Right lobe of liver (tissue), 4 donors: ENCODE results near the gene MX2.

Source experiments
- CTCF ChIP-seq, 4 donors: fragments of 200-600 bp in 3 of 4; fragments of 450-650 bp in 1 of 4; IDR thresholded peaks; one replicate each; pipeline versions ENCODE4 v1.5.1 to v1.8.0; 2016 to 2022; ENCODE audit warnings: antibody characterized with exemption in 4 of 4, mild to moderate bottlenecking in 2 of 4
- POLR2A ChIP-seq: fragments of 450-650 bp; IDR thresholded peaks from one replicate; pipeline ENCODE4 v1.6.1; 2017; ENCODE audit warnings: antibody characterized with exemption, mild to moderate bottlenecking
- donor health status: DM: no; HTN: no; CAD: no.
- donor health status: DM: no; HTN: no; CAD: no.
- donor health status: DM: no; HTN: yes; CAD: no.

GRCh38 chr21:41333752-41334151, 28.1 kb upstream of the MX2 start:
- no peak for TF ChIP-seq POLR2A
- TF ChIP-seq CTCF (IDR thresholded peaks at IDR 0.05), result no peak
